Left renal cortex interstitium (tissue), 4 donors: ENCODE measurements around the gene RABGAP1L. TPM values are rescaled to one million over a fixed set of nuclear protein-coding genes. Genes with fewer than 3 reads are reported as not detected.
"Not testable (repeated sequence)": the region's sequence is repeated elsewhere in the genome, so short reads cannot be mapped to it uniquely, and the experiment has no call there.

Experiments used
- DNase-seq, 4 donors: peaks; one replicate each; pipeline ENCODE4 v3.0.0-alpha.2; 2013; ENCODE audit warnings: low read depth in 4 of 4, low spot score in 2 of 4, missing footprints in 1 of 4
- polyA plus RNA-seq, 4 donors: library from polyadenylated mRNA; unstranded; fragments of 120-200 nt; gene quantifications; one replicate each; pipeline ENCODE4 v1.2.1, GENCODE V29; 2013; ENCODE audit not compliant: insufficient read length in 4 of 4

RABGAP1L gene
- polyA plus RNA-seq, 4 donors: 21.9 to 32.2 (median 26.4) TPM

DNA sequence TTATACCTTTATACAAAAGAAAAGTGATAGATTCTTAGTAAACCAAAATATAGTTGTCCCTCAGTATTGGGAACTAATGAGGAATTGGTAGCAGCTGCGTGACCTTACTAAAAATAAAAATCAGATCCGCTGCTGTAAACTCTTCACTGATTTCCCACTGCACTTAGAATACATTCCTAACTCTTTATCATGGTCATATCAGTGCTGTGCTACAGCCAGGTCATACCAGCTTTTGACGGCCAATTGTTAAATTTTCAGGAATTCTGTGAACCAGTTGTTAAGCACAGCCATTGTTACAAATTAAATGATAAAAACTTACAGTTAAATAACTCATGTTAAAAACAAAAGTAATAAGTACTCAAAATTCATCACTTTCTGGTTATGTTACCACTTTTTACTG lies 533.8 kb downstream of the RABGAP1L start:
- no peak for DNase-seq

DNA sequence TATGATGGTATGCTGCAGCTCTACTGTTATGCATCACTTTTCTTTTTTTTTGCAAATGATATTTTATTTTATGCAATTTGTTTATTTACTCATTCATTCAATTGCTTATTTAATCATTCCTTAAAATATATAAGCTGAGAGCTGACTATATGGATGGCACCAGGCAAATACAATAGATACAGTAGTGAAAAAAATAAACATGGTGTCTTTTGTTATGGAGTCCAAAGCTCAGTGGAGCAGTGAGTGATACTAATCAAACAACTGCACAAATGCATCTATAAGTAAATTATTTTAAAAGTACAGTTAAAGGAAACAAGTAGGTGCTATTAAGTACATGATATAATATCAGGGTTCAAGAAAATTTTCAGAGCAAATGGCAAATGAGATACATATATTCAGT lies 534.2 kb downstream of the RABGAP1L start:
- not testable (repeated sequence) for DNase-seq

GRCh38 chr1:174696026-174696821 lies 536.9 kb downstream of the RABGAP1L start:
- DNase-seq: no peak

- DNase-seq: no peak
These were observed 541.0 kb downstream of the RABGAP1L start for GRCh38 chr1:174700314-174700713.

GRCh38 chr1:174700775-174701174 lies 541.5 kb downstream of the RABGAP1L start:
- no peak for DNase-seq

GRCh38 chr1:174701565-174701964 lies 542.2 kb downstream of the RABGAP1L start:
- no peak for DNase-seq

DNA sequence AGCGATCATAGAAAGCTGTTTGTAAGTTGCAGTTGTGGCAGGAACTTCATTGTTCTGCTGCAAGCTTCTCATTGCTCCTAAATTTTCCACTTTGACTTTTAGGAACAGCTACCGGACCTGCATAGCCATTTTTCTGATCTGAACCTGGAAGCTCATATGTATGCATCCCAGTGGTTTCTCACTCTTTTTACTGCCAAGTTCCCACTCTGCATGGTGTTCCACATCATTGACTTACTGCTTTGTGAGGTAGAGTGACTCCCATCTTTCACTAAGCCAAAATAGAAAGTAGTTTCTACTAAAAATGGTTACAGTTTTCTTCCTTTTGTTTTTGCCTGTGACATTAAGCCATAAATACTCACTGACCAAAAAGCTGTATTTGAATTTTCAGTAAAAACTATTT lies 542.7 kb downstream of the RABGAP1L start:
- no peak for DNase-seq

DNA sequence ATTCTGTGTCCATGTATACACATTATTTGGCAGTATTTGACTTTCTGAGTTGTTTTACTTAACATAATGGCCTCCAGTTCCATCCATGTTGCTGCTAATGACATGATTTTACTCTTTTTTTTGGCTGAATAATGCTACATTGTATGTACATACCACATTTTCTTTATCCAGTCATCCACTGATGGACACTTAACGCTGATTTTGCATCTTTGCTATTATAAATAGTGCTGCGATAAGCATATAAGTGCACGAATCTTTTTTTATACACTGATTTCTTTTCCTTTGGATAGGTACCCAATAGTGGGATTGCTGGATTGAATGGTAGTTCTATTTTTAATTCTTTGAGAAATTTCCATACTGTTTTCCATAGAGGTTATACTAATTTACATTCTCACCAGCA lies 544.0 kb downstream of the RABGAP1L start:
- DNase-seq: no peak

GRCh38 chr1:174704300-174704699 lies 545.0 kb downstream of the RABGAP1L start:
- no peak for DNase-seq

GRCh38 chr1:174710868-174711845 lies 551.8 kb downstream of the RABGAP1L start:
- no peak for DNase-seq

DNA sequence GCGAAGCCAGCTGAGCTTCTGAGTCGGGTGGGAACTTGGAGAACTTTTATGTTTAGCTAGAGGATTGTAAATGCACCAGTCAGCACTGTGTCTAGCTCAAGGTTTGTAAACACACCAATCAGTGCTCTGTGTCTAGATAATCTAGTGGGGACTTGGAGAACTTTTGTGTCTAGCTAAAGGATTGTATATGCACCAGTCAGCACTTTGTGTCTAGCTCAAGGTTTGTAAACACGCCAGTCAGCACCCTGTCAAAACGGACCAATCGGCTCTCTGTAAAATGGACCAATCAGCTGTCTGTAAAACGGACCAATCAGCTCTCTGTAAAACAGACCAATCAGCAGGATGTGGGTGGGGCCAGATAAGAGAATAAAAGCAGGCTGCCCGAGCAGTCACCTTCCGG lies 552.5 kb downstream of the RABGAP1L start:
- not testable (repeated sequence) for DNase-seq

DNA sequence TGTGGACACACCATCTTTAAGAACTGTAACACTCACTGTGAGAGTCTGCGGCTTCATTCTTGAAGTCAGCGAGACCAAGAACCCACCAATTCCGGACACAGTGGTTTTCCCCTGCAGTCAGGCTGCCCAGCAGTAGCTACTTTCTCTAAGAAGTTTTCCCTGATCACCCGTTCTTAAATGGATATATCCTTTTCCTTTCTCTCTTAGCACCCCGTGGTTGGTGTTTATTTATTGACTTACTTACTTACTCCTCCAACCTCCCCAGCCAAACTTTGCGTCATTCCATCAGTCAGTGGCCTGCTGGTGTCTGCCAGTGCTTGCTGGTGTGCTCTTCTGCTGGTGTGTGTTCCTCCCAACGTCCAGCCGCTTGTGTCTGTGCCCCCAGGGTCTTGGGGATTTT lies 553.2 kb downstream of the RABGAP1L start:
- no peak for DNase-seq

DNA sequence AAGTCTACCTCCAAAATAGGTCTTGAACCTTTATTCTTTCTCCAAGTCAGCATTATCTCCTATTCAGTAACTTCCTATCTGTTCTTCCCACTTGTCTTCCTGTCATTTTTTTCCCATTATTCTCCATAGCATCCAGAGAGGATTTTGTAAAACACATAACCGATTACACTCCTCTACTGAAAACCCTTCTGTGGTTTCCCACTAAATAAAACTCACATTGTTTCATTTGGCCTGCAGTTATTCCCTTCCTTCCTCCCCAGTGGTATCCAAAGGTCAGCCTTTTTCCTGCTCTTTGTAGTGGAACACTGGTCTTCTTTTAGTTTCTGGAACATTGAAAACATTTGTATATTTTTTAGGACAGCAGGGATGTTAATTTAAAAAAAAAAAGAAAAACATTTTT lies 554.5 kb downstream of the RABGAP1L start:
- no peak for DNase-seq

DNA sequence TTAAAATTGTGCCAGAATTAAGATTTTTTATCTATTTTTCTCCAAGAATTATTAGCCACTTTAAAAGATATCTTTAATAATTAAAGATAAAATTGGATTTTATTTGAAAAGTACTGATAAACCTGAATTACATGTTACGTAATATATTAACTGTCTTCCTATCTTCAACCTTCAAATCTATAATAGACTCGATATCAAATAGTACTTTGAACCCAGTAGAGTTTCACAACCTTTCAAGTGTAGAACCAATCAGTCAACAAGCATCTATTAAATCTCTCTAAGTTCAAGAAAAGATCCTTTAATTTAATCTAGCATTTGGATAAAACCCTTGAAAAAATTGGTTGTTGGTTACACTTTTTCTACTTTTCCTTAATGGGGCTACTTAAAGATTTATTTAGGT lies 559.9 kb downstream of the RABGAP1L start:
- DNase-seq: no peak

DNA sequence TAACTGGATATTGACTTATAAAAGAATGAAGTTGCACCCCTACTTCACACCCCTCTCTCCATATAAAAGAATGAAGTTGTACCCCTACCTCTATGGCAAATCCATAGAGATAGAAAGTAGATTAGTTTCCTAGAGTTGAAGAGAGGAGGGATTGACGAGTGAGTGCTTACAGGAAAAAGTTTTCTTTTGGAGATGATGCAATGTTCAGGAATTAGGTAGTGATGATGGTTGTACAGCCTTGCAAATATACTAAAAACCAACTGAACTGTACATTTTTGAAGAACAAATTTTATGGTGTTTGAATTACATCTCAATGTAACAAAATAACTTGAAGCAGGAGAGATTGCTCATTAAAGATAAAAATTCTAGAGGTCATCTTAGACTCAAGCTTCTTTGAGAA lies 561.3 kb downstream of the RABGAP1L start:
- DNase-seq: no peak

GRCh38 chr1:174721246-174721645 lies 561.9 kb downstream of the RABGAP1L start:
- DNase-seq: no peak

DNA sequence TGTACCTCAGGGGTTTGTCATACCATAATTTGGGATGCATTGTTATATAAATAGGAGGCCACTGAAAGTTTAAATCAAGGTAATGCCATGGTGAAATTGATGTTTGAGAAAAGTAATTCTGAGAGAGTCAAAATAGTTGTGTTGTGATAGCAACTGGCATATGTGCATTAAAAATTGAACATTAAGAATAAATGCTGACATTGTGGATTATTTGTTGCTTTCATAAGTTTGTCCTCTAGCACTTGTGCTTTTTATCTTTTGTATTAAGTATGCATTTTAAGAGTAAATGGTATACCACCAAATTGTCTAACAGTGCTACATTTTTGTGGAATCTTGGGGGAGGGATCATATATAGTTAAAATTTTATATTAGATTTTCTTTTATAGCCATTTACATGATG lies 564.5 kb downstream of the RABGAP1L start:
- no peak for DNase-seq

- DNase-seq: no peak
These were observed 564.9 kb downstream of the RABGAP1L start for GRCh38 chr1:174724219-174724618.

DNA sequence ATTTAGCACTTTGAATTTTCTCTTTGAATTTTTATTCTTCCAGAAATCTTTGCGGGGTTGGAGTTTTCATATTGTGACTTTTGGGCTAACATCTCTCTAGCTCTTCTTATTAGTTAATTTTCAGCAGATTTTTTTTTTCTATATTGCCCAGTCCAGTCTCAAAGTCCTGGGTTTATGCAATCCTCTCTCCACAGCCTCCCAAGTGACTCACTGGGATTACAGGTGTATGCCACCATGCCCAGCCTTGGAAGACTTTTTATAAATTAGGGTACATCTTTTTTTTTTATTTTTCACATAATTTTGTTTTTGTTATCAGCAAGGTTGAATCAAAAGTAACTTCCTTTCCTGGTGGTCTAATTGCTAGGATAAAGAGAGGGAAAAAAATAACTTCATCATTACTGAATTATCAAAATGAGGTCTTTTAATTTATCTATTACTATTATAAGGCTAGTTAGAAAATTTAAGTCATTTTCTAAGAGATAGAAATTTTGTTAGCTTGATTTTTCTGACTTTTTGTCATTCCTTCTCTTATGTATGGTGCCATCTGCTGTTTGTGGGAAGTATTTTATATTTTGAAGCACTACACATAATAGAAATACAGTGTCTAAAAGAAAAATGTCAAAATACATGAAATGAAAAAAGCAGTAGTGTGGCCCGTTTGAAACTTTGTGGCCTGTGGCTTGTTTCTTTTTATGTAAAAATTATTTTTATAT lies 567.0 kb downstream of the RABGAP1L start:
- no peak for DNase-seq

DNA sequence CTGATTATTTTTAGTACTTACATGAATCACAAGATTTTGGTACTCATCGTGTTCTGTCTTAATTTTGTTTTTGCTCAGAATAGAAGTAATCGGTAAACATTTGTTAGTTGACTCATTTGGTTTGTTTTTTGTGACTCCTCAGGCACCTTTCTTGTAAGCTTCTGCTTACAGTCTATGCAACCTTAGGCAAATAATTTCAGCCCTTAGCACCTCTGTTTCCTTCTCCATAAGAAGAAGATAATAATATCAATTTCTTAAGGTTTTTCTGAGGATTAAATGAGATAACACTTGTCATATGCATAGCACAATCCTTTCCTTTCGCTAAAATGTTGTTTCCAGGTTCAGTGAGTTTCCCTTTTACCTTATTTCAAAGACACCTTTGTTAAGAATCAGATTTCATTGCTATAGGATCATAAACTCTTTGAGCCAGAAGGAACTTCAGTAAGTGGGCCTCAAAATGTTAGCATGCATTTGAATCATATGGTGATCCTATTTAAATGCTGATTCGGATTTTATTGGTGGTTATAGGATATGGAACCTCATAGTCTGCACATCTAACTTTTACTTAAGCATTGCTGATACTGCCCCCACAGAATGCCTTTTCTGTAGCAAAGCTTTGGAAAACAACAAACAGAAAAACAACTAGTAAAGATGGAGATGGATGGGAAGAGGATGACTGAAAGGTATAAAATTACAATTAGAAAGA lies 567.7 kb downstream of the RABGAP1L start:
- no peak for DNase-seq
